Ascending aorta (tissue), 2 donors: ENCODE results near the gene ZNF778. TPM values are rescaled to one million over a fixed set of nuclear protein-coding genes. Genes with fewer than 3 reads are reported as not detected.

Source experiments
- DNase-seq, 2 donors: peaks; one replicate each; pipeline ENCODE4 v3.0.0-alpha.2; 2019; ENCODE audit warnings: low spot score in 2 of 2
- H3K27ac ChIP-seq, 2 donors: fragments of 200-600 bp; sonication (generic); one replicate each; pipeline ENCODE4 v1.5.1; 2016 to 2017; ENCODE audit warnings: mild to moderate bottlenecking in 1 of 2
- H3K27me3 ChIP-seq: fragments of 200-600 bp; sonication (generic); one replicate; pipeline ENCODE4 v1.5.1; 2017
- H3K36me3 ChIP-seq, 2 donors: fragments of 200-600 bp; sonication (generic); one replicate each; pipeline ENCODE4 v1.5.1; 2016
- H3K4me1 ChIP-seq, 2 donors: fragments of 200-600 bp; sonication (generic); one replicate each; pipeline ENCODE4 v1.5.1; 2016 to 2017; ENCODE audit warnings: mild to moderate bottlenecking in 1 of 2
- H3K4me3 ChIP-seq, 2 donors: fragments of 200-600 bp; sonication (generic); one replicate each; pipeline ENCODE4 v1.5.1; 2016 to 2017; ENCODE audit warnings: mild to moderate bottlenecking in 1 of 2
- H3K9me3 ChIP-seq, 2 donors: fragments of 200-600 bp; sonication (generic); one replicate each; pipeline ENCODE4 v1.5.1; 2016
- CTCF ChIP-seq, 3 experiments: fragments of 200-600 bp in 2 of 3; fragments of 450-650 bp in 1 of 3; sonication (generic) in 2 of 3; IDR thresholded peaks; one replicate each; pipeline ENCODE4 v1.5.1; 2016 to 2019; ENCODE audit warnings: antibody characterized with exemption in 3 of 3, mild to moderate bottlenecking in 1 of 3, moderate library complexity in 1 of 3
- intact Hi-C: fragments of 100-400 bp; cut with DNase I; formaldehyde crosslinking; loops from one replicate; pipeline ENCODE4 v1.15.1; 2023
- total RNA-seq: library from RNA; depleted of rRNA; stranded (reverse); fragments of >200 nt; gene quantifications from one replicate; pipeline ENCODE4 v1.1.0, GENCODE V29; 2016

Gene ZNF778
- total RNA-seq, 1 donor from 2014 or later, result 1.5 TPM

GRCh38 chr16:89192956-89193575, 24.4 kb upstream of the ZNF778 start:
- Histone ChIP-seq H3K27ac (no peak overlapping the region), H3K27me3 (no peaks in the 10 kb centered on the region), H3K36me3 (no peaks in the 10 kb centered on the region), H3K4me3 (no peak overlapping the region), H3K9me3 (no peaks in the 10 kb centered on the region), H3K4me1 (peaks cover 0 to 5% of the 10 kb centered on the region in 2 donors)
- DNase-seq, result peak in 1 of 2 donors; percentile 66
- no peak for TF ChIP-seq CTCF (IDR thresholded peaks at IDR 0.05)
- intact Hi-C loops, result no loop called here

GRCh38 chr16:89193576-89194293, 23.8 kb upstream of the ZNF778 start:
- Histone ChIP-seq H3K4me3 (no peak overlapping the region), H3K36me3 (no peaks in the 10 kb centered on the region), H3K27me3 (no peaks in the 10 kb centered on the region), H3K9me3 (no peaks in the 10 kb centered on the region), H3K4me1 (peaks cover 0 to 5% of the 10 kb centered on the region in 2 donors), H3K27ac (no peak overlapping the region)
- intact Hi-C loops, result no loop called here
- DNase-seq, result peak in 1 of 2 donors; percentile 57
- TF ChIP-seq CTCF (IDR thresholded peaks at IDR 0.05), result no peak

GRCh38 chr16:89194340-89195311, 22.9 kb upstream of the ZNF778 start:
- H3K4me3 ChIP-seq, result no peak overlapping the region
- intact Hi-C loops, result no loop called here
- H3K4me1 ChIP-seq, result peaks cover 0 to 5% of the 10 kb centered on the region in 2 donors
- DNase-seq, result peak in 1 of 2 donors; percentile 59
- no peak for TF ChIP-seq CTCF (IDR thresholded peaks at IDR 0.05)
- no peaks in the 10 kb centered on the region for H3K9me3 ChIP-seq
- H3K27me3 ChIP-seq, result no peaks in the 10 kb centered on the region
- no peaks in the 10 kb centered on the region for H3K36me3 ChIP-seq
- H3K27ac ChIP-seq, result no peak overlapping the region

- H3K36me3 ChIP-seq, result no peaks in the 10 kb centered on the region
- peak in 1 of 2 donors; percentile 58 for DNase-seq
- H3K4me1 ChIP-seq, result peaks cover 0 to 7% of the 10 kb centered on the region in 2 donors
- H3K27me3 ChIP-seq, result peaks cover 3% of the 10 kb centered on the region
- no peak for TF ChIP-seq CTCF (IDR thresholded peaks at IDR 0.05)
- H3K9me3 ChIP-seq, result no peaks in the 10 kb centered on the region
- no peak overlapping the region for H3K4me3 ChIP-seq
- intact Hi-C loops, result no loop called here
- H3K27ac ChIP-seq, result no peak overlapping the region
These were observed 21.9 kb upstream of the ZNF778 start for GRCh38 chr16:89195521-89196171.

- Histone ChIP-seq H3K27ac (no peak overlapping the region), H3K9me3 (no peaks in the 10 kb centered on the region), H3K27me3 (peaks cover 11% of the 10 kb centered on the region), H3K4me3 (no peak overlapping the region), H3K36me3 (no peaks in the 10 kb centered on the region), H3K4me1 (peaks cover 2 to 4% of the 10 kb centered on the region in 2 donors)
- no peak for DNase-seq
- intact Hi-C loops, result no loop called here
- TF ChIP-seq CTCF (IDR thresholded peaks at IDR 0.05), result no peak
These were observed 20.4 kb upstream of the ZNF778 start for GRCh38 chr16:89197033-89197632.
